Neural cell (in vitro differentiated cells): ENCODE results near the gene COA3. TPM values are rescaled to one million over a fixed set of nuclear protein-coding genes. Genes with fewer than 3 reads are reported as not detected.

Source experiments
- H2AFZ ChIP-seq: fragments of 200-600, 300-800 bp; sonication (generic), shearing (Covaris generic); 2 replicates; pipeline ENCODE4 v1.6.0; 2014; ENCODE audit warnings: low read depth, mild to moderate bottlenecking, antibody characterized with exemption, low read length, moderate library complexity
- H3F3A ChIP-seq: fragments of 200-600 bp; shearing (Covaris generic); 2 replicates; pipeline ENCODE4 v1.6.1; 2016; ENCODE audit warnings: mild to moderate bottlenecking, moderate library complexity, mixed read lengths, antibody characterized with exemption, low read length; ENCODE audit not compliant: insufficient read depth, poor library complexity, severe bottlenecking
- H3K27ac ChIP-seq: fragments of 200-600, 300-800 bp; sonication (generic), shearing (Covaris generic); 2 replicates; pipeline ENCODE4 v1.5.1; 2014; ENCODE audit warnings: mild to moderate bottlenecking, low read length, moderate library complexity
- H3K27me3 ChIP-seq: fragments of 300-800, 200-600 bp; sonication (generic), shearing (Covaris generic); 2 replicates; pipeline ENCODE4 v1.6.0; 2014; ENCODE audit warnings: mild to moderate bottlenecking, low read depth, low read length, moderate library complexity; ENCODE audit not compliant: insufficient read depth
- H3K36me3 ChIP-seq: fragments of 300-800, 200-600 bp; sonication (generic), shearing (Covaris generic); 2 replicates; pipeline ENCODE4 v1.5.1; 2014; ENCODE audit warnings: mild to moderate bottlenecking, antibody characterized with exemption, low read length, moderate library complexity; ENCODE audit not compliant: insufficient read depth
- H3K4me2 ChIP-seq: fragments of 300-800, 200-600 bp; sonication (generic), shearing (Covaris generic); 2 replicates; pipeline ENCODE4 v1.6.0; 2014; ENCODE audit warnings: mild to moderate bottlenecking, low read length
- H3K4me3 ChIP-seq: fragments of 300-800, 200-600 bp; sonication (generic), shearing (Covaris generic); 2 replicates; pipeline ENCODE4 v1.5.1; 2014; ENCODE audit warnings: mild to moderate bottlenecking, low read length, moderate library complexity
- H3K79me2 ChIP-seq: fragments of 200-600 bp; shearing (Covaris generic); replicated peaks from 2 replicates; pipeline ENCODE4 v1.6.0; 2014; ENCODE audit warnings: mild to moderate bottlenecking, low read length, moderate library complexity; ENCODE audit not compliant: insufficient read depth
- H3K9ac ChIP-seq: fragments of 300-800, 200-600 bp; sonication (generic), shearing (Covaris generic); 2 replicates; pipeline ENCODE4 v1.6.1; 2016; ENCODE audit warnings: mild to moderate bottlenecking, low read length, mixed read lengths
- H3K9me2 ChIP-seq: fragments of 200-600 bp; shearing (Covaris generic); 2 replicates; pipeline ENCODE4 v1.6.1; 2016; ENCODE audit warnings: mild to moderate bottlenecking, low read length, mixed read lengths; ENCODE audit not compliant: insufficient read depth
- H3K9me3 ChIP-seq: fragments of 200-600, 300-800 bp; sonication (generic), shearing (Covaris generic); 2 replicates; pipeline ENCODE4 v1.6.1; 2016; ENCODE audit warnings: mild to moderate bottlenecking, mixed run types, low read length, moderate library complexity, mixed read lengths
- H4K20me1 ChIP-seq: fragments of 200-600 bp; shearing (Covaris generic); 2 replicates; pipeline ENCODE4 v1.6.1; 2016; ENCODE audit warnings: mild to moderate bottlenecking, mixed run types; ENCODE audit not compliant: insufficient read depth
- EP300 ChIP-seq: fragments of 450-650 bp; conservative IDR thresholded peaks from 2 replicates; pipeline ENCODE4 v1.6.1; 2014; ENCODE audit warnings: antibody characterized with exemption, mild to moderate bottlenecking, moderate library complexity; ENCODE audit not compliant: poor library complexity, severe bottlenecking
- EZH2 ChIP-seq: fragments of 200-600, 300-800 bp; shearing (Covaris generic), sonication (generic); IDR thresholded peaks from 2 replicates; pipeline ENCODE4 v1.6.1; 2014; ENCODE audit warnings: antibody characterized with exemption, low read length, borderline replicate concordance, mild to moderate bottlenecking; ENCODE audit not compliant: insufficient read depth, poor library complexity, severe bottlenecking
- MXI1 ChIP-seq: fragments of 450-650 bp; conservative IDR thresholded peaks from 2 replicates; pipeline ENCODE4 v1.6.1; 2014; ENCODE audit warnings: antibody characterized with exemption, mild to moderate bottlenecking; ENCODE audit not compliant: poor library complexity, severe bottlenecking
- POLR2AphosphoS5 ChIP-seq: IDR thresholded peaks from 2 replicates; pipeline ENCODE4 v1.6.1; 2012
- RAD21 ChIP-seq: fragments of 450-650 bp; conservative IDR thresholded peaks from 2 replicates; pipeline ENCODE4 v1.6.1; 2014; ENCODE audit warnings: antibody characterized with exemption, mild to moderate bottlenecking, moderate library complexity
- SMC3 ChIP-seq: fragments of 450-650 bp; conservative IDR thresholded peaks from 2 replicates; pipeline ENCODE4 v1.6.1; 2014; ENCODE audit warnings: antibody characterized with exemption, mild to moderate bottlenecking, moderate library complexity; ENCODE audit not compliant: poor library complexity
- TAF1 ChIP-seq: IDR thresholded peaks from 2 replicates; pipeline ENCODE4 v1.6.1; 2012; ENCODE audit warnings: low read depth
- polyA plus RNA-seq: library from polyadenylated mRNA; depleted of rRNA; stranded (reverse); fragments of >200 nt; gene quantifications from 2 replicates; pipeline ENCODE4 v1.2.3, GENCODE V29; 2014
- TF ChIP-seq, protein P1 (sequence below): fragments of 450-650 bp; IDR thresholded peaks from 2 replicates; pipeline ENCODE4 v1.5.1; 2014; ENCODE audit warnings: antibody characterized with exemption, mild to moderate bottlenecking, moderate library complexity; ENCODE audit not compliant: poor library complexity, severe bottlenecking
- TF ChIP-seq, protein P2 (sequence below): IDR thresholded peaks from 2 replicates; pipeline ENCODE4 v1.6.1; 2012; ENCODE audit warnings: borderline replicate concordance

The COA3 gene
- polyA plus RNA-seq, 1 donor from 2014 or later, result 234 TPM

DNA sequence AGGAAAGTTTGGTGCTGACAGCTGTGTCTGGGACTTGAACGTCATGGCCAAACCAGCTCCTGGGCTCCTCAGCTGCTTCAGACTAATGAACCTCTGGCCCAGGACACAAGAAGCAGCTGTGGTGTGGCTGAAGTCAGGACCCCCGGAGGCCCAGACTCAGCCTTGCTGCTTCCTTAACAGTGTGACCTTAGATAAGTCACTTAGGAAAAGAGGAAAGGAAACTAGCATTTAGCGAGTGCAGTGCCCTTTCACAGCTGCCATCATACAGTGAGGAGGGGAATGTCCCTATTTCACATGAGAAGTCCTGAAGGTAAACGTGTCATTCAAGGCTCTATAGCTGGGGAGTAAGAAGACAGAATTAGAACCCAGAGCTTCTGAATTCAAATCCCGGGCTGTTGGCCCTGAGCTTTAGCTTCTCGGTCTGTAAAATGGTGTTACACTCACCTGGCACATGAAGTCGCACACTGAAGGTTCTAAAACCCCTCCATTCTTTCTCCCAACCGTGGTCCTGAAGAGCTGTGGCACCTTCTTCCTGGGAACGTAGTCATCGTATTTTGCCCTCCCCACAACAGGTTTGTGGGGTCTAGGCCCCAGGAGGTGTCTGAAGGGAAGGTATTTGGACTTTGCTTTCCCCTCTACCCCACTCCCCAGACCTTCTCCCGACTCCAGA is 38.4 kb downstream of the COA3 start:
- H3F3A ChIP-seq, result no peaks in the 10 kb centered on the region
- no peaks in the 10 kb centered on the region for H3K9me2 ChIP-seq
- H3K9me3 ChIP-seq, result no peaks in the 10 kb centered on the region
- H3K4me3 ChIP-seq, result peak overlapping the region; percentile 61
- no peaks in the 10 kb centered on the region for H4K20me1 ChIP-seq
- no peak overlapping the region for H3K27ac ChIP-seq
- H2AFZ ChIP-seq, result no peak overlapping the region
- H3K79me2 ChIP-seq, result no peaks in the 10 kb centered on the region
- no peak overlapping the region for H3K9ac ChIP-seq
- H3K27me3 ChIP-seq, result peaks cover 29% of the 10 kb centered on the region
- H3K36me3 ChIP-seq, result no peaks in the 10 kb centered on the region
- H3K4me2 ChIP-seq, result no peak overlapping the region
- no peak for TF ChIP-seq EP300
- TF ChIP-seq, protein P1, sequence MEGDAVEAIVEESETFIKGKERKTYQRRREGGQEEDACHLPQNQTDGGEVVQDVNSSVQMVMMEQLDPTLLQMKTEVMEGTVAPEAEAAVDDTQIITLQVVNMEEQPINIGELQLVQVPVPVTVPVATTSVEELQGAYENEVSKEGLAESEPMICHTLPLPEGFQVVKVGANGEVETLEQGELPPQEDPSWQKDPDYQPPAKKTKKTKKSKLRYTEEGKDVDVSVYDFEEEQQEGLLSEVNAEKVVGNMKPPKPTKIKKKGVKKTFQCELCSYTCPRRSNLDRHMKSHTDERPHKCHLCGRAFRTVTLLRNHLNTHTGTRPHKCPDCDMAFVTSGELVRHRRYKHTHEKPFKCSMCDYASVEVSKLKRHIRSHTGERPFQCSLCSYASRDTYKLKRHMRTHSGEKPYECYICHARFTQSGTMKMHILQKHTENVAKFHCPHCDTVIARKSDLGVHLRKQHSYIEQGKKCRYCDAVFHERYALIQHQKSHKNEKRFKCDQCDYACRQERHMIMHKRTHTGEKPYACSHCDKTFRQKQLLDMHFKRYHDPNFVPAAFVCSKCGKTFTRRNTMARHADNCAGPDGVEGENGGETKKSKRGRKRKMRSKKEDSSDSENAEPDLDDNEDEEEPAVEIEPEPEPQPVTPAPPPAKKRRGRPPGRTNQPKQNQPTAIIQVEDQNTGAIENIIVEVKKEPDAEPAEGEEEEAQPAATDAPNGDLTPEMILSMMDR, result no peak
- TF ChIP-seq POLR2AphosphoS5, result no peak
- TF ChIP-seq TAF1, result no peak
- no peak for TF ChIP-seq RAD21
- TF ChIP-seq, protein P2, sequence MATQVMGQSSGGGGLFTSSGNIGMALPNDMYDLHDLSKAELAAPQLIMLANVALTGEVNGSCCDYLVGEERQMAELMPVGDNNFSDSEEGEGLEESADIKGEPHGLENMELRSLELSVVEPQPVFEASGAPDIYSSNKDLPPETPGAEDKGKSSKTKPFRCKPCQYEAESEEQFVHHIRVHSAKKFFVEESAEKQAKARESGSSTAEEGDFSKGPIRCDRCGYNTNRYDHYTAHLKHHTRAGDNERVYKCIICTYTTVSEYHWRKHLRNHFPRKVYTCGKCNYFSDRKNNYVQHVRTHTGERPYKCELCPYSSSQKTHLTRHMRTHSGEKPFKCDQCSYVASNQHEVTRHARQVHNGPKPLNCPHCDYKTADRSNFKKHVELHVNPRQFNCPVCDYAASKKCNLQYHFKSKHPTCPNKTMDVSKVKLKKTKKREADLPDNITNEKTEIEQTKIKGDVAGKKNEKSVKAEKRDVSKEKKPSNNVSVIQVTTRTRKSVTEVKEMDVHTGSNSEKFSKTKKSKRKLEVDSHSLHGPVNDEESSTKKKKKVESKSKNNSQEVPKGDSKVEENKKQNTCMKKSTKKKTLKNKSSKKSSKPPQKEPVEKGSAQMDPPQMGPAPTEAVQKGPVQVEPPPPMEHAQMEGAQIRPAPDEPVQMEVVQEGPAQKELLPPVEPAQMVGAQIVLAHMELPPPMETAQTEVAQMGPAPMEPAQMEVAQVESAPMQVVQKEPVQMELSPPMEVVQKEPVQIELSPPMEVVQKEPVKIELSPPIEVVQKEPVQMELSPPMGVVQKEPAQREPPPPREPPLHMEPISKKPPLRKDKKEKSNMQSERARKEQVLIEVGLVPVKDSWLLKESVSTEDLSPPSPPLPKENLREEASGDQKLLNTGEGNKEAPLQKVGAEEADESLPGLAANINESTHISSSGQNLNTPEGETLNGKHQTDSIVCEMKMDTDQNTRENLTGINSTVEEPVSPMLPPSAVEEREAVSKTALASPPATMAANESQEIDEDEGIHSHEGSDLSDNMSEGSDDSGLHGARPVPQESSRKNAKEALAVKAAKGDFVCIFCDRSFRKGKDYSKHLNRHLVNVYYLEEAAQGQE, result no peak
- no peak for TF ChIP-seq EZH2
- no peak for TF ChIP-seq MXI1
- TF ChIP-seq SMC3, result no peak

DNA sequence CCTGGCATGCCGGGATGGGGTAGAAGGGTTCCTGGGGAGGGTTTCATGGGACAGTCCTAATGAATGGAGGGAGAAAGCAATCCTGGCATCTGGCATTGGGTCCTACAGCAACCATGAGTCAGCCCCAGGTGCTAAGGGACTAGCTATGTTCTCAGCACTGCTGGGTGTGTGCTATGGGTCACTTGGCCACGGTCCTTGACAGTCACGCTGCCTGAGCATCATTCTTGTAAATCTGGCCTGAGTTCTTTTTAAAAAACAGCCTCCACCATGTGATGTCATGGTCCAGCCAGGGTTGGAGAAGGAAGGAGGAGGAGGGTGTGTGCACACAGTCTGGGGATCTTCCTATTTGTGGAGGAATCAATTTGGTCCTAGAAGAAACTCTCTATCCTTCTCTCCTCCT is 43.7 kb downstream of the COA3 start:
- Histone ChIP-seq H3K36me3 (no peaks in the 10 kb centered on the region), H4K20me1 (no peaks in the 10 kb centered on the region), H3K27ac (no peak overlapping the region), H3K4me3 (no peak overlapping the region), H3K9me3 (no peaks in the 10 kb centered on the region), H3K9me2 (no peaks in the 10 kb centered on the region), H3F3A (no peaks in the 10 kb centered on the region), H3K9ac (no peak overlapping the region), H3K27me3 (peaks cover 7% of the 10 kb centered on the region), H3K4me2 (no peak overlapping the region), H2AFZ (no peak overlapping the region), H3K79me2 (no peaks in the 10 kb centered on the region)
- TF ChIP-seq, protein P1, result no peak
- no peak for TF ChIP-seq TAF1
- TF ChIP-seq, protein P2, result no peak
- no peak for TF ChIP-seq MXI1
- no peak for TF ChIP-seq EZH2
- TF ChIP-seq SMC3, result no peak
- TF ChIP-seq POLR2AphosphoS5, result no peak
- no peak for TF ChIP-seq EP300
- no peak for TF ChIP-seq RAD21
